Loucy (cell line): ENCODE data around the gene CCKAR.

Experiments
- CTCF ChIP-seq: fragments of 200-600 bp; sonication (generic); conservative IDR thresholded peaks from 2 replicates; pipeline ENCODE4 v1.5.1; 2014; ENCODE audit warnings: mild to moderate bottlenecking, antibody characterized with exemption, low read length
- EZH2phosphoT487 ChIP-seq: fragments of 200-600 bp; IDR thresholded peaks from 2 replicates; pipeline ENCODE4 v1.6.1; 2018; ENCODE audit warnings: antibody characterized with exemption, mild to moderate bottlenecking, moderate library complexity, borderline replicate concordance

DNA sequence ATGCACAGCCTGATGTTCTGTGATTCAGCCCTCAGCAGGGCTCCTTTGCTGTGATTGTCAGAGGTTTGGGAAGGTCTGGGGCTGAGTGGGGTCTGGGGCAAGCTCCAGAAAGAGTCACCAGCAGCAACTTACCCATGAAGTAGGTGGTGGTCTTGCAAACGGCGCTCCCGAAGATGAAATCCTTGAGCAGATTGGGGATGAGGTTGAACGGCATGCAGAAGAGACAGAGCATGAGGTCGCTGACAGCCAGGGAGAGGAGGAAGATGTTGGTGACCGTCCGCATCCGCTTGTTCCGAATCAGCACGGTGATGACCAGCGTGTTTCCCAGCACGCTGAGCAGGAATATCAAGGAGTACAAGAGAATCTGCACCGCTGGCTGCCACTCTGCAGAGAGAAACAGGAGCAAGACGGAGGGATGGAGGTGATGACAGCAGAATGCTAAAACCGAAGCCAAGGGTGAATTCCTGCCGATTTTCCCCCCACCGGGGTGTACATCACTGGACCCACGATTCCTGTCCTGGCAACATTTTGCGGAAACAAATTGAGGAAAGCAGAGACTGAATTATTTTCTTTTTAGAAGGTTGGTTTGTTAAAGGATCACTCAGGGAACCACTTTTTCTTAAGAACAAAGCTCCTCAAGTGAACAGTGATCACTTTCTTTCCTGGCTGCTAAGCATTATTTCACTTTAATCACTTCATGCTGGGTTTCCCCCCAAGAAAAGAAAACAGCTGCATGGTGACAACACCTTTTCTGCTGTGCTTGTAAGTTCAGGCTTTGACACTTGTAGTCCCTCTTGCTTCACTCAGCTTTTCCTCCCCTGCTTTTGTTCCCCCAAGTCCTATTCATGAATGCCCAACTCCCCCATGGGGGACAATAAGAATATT, 941 bp downstream of the CCKAR start:
- TF ChIP-seq CTCF (no peak), EZH2phosphoT487 (no peak)
